HG03442 (cell line): Measurements from ENCODE around the gene ITSN2.

ENCODE experiments used
- ATAC-seq: cut with Tn5 transposase; IDR thresholded peaks from one replicate; pipeline ENCODE4 v1.9.1; 2021; ENCODE audit warnings: mild to moderate bottlenecking, moderate library complexity; ENCODE audit not compliant: unreplicated experiment

Gene ITSN2

GRCh38 chr2:24337890-24338289 lies 22.4 kb downstream of the ITSN2 start:
- no peak for ATAC-seq

DNA sequence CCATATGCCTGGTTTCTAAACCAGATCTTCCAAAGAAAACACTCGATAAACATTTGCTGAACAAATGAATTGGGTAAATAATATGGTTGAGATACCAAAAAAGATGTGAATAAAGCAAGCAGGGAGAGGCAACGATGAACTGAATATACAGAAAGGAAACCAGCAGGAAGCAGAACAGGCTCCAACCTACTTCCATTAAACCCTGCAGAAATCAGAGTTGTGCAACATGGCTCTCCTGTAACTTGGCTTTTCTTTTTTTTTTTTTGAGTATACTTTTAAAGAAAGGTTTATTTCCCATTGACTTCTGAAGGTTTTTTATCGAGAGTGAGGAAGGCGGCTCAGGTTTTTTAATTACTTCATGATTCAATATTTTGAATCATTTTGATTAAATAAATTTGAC lies 23.5 kb downstream of the ITSN2 start:
- ATAC-seq: no peak

DNA sequence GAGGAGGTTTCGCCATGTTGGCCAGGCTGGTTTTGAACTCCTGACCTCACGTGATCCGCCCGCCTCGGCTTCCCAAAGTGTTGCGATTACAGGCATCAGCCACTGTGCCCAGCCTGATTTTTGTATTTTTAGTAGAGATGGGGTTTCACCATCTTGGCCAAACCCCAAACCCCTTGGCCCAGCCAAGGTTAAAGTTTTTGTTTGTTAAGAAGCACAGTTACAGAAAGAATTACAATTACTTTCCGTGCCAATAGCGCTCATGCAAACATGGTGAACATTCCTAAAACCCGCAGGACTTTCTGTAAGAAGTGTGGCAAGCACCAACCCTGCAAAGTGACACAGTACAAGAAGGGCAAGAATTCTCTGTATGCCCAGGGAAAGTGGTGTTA lies 26.1 kb downstream of the ITSN2 start:
- no peak for ATAC-seq

GRCh38 chr2:24332791-24333540 lies 27.4 kb downstream of the ITSN2 start:
- ATAC-seq: no peak

GRCh38 chr2:24330161-24330560 lies 30.2 kb downstream of the ITSN2 start:
- ATAC-seq: no peak

- peak; percentile 38 for ATAC-seq
Measured at GRCh38 chr2:24329700-24330099, 30.6 kb downstream of the ITSN2 start.

DNA sequence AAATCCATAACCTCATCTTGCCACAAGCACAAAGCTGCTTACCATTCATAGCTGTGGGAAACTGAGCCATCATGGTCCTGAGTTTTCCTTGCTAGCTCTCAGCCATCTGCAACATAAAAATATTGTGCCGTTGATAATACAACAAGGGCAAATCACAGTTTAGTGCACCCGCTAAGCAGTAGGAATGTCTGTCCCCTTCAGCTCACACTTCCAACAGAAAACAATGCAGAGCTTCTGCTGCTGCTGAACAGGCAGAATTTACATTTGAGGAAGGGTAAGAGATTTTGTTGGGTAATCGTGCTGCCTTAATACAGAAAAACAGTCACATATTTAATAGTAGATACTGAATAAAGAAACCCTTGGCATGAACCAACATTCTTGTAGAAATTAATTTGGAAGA lies 32.3 kb downstream of the ITSN2 start:
- no peak for ATAC-seq

- ATAC-seq: no peak
Measured at GRCh38 chr2:24317491-24317920, 42.8 kb downstream of the ITSN2 start.

DNA sequence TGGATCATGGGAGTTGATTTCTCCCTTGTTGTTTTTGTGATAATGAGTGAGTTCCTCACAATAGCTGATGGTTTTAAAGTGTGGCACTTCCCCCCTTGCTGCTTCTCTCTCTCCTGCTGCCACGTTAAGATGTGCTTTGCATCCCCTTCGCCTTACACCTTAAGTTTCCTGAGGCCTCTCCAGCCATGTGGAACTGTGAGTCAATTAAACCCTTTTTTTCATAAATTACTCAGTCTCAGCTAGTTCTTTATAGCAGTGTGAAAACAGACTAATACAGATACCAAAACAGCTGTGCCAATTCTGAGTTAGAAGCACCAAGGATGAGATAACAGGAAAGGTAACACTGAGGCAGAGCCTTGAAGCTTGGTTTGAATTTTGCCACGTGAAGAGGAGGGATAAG lies 44.7 kb downstream of the ITSN2 start:
- peak; percentile 60 for ATAC-seq

DNA sequence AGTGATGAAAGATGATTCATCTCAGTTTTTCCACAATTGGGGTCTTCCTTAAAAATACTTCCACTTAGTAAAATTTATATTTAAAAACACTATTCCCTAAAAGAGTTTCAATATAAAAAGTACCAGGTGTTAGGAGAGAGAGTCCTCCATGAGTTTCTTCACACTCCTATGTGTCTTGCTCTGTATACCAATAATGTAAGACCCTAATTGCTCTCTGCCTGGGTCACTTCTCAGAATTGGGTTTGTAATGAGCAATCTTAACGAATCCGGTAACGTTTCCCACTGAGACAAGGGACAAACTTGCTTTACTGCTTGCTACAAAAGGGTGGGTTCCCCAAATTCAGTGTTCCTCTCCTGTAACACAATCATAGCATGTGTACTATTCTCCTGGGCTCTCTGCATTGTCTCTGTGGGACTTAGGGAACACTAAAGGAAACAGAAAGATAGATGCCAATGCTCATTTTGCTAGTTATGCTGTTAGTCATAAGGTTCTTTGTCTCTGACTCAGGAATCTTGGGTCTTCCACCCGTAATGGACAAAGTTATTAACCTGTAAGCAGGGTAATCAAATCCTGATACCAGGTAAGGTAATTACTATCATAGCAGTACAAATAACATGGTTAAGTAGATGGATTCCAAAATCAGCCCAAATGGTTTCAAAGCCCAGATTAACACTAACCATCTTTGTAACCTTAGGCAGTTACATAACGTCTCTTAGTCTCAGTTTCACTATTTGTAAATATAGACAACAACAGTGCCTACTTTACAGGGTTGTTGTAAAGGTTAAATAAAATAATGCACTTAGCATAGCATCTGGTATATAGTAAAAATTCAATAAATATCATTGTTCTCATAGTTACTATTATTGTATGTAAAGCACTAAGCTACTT lies 46.3 kb downstream of the ITSN2 start:
- no peak for ATAC-seq

- no peak for ATAC-seq
Measured at GRCh38 chr2:24307961-24308360, 52.4 kb downstream of the ITSN2 start.

DNA sequence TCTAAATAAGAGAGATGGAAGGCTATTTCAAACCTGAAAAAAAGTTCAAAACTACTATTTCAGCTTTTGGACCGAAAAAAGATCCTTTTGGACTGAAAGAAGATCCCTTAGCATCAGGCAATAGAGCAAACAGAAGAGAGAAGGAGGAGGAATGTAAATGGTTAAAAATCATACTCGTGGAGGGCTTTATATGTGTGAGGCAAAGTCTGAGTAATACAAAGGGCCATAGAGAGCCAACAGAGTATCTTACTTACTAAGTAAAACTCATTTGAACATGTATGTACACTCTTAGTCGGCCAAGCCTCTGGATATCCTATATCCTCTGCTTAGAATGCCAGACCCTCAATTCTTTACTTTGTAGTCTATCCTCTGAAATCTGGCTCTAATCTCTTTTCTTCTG lies 55.7 kb downstream of the ITSN2 start:
- ATAC-seq: no peak

GRCh38 chr2:24304098-24304497 lies 56.2 kb downstream of the ITSN2 start:
- no peak for ATAC-seq

DNA sequence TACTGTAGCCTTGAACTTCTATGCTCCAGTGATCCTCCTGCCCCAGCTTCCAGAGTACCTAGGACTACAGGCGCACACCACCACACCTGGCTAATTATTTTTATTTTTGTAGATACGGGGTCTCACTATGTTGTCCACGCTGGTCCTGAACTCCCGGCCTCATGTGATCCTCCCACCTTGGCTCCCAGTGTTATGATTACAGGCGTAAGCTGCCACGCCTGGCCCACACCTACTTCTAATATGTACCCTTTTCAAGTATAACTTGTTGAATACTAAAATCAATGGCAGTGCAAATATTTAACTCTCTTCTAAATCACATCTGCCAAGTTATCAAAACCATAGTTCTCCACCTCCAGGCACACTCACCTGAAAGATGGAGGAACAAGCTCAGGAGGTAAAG lies 58.7 kb downstream of the ITSN2 start:
- no peak for ATAC-seq

- ATAC-seq: no peak
Measured at GRCh38 chr2:24297663-24298062, 62.7 kb downstream of the ITSN2 start.

GRCh38 chr2:24287171-24287570 lies 73.2 kb downstream of the ITSN2 start:
- ATAC-seq: no peak

GRCh38 chr2:24285484-24286152 lies 74.7 kb downstream of the ITSN2 start:
- ATAC-seq: no peak

DNA sequence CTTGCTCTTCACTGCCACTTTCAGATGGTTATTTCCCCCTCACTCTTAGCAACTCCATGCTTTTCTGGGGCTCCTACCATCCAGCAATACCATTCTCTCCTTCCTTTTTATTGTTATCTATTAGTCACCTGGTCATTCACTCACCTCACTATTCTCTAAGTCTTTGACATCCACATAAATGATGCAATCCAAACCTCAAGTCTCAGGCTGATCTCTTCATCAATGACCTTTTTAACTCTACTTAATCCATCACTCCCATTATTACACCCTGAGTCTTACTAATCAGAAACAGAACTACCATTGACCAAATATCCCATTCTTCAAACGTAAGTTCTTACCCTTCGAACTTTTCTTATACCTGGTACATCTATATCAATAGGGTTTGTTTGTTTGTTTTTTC lies 79.7 kb downstream of the ITSN2 start:
- no peak for ATAC-seq

DNA sequence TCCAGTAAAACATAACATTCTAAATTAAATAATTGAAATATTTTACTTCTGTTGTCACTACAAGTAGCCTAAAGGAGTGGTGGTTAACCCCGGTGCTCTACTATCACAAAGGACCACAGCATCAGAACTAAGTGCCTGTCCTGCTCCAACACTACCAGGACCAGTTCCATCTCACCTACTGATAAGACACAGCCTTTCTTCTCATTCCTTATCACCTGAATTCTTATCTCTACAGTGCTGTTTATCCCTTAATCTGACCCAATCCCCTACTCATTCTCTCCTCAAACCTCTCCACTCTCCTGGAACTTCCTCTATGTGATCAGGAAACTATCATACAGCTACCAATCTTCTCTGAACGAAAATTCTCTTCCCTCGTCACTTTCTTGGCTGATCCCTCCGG lies 80.2 kb downstream of the ITSN2 start:
- no peak for ATAC-seq

- ATAC-seq: no peak
Measured at GRCh38 chr2:24276349-24276899, 83.9 kb downstream of the ITSN2 start.

GRCh38 chr2:24274809-24275208 lies 85.5 kb downstream of the ITSN2 start:
- no peak for ATAC-seq
